ENCODE data around the gene CDH13. TPM values are rescaled to one million over a fixed set of nuclear protein-coding genes. Genes with fewer than 3 reads are reported as not detected.

CDH13 gene
- total and polyA plus RNA-seq, 2 donors (not counting 3 experiments of a cell fraction or from before 2014, with no cell fraction given): 96.6 to 124 TPM

DNA sequence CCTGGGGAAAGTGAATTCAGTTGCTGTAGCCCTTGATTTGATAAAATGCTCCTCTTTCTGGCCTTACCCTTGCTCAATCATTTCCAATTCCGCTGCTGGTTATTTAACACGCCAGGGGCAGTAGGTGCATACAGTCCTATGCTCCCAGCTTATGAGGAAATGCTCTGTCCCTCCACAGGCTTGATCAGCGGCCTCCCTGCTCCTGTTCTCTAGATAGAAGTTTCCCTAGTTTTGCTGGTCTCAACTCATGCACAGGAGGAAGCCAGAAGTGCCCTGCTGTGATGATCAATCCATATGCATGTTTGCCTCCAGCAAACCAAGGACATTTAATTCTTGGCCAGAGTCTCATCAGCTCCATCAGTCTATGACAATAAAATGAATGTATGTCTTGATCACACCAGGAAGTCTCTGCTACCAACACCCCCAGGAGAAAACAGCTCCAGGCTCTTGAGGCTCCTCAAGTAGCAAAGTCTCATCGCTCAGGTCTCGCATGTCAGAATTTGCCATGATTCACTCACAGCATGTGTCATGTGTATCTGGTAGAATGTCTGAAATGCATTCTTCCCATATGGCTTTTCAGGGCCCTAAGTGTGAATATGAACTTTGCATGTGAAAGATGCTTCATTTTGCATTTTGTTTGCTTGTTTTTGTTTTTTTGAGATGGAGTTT lies 208.9 kb downstream of the CDH13 start:
- Histone ChIP-seq H4K20me1 (replicated peaks; ENCODE audit: control insufficient read depth, extremely low read depth, insufficient read depth, low read length) (no peaks in the 10 kb centered on the region), H3K79me2 (ENCODE audit: control insufficient read depth, insufficient read depth, low read length) (no peaks in the 10 kb centered on the region), H2AFZ (ENCODE audit: low read depth, low read length) (no peak overlapping the region), H3K4me2 (ENCODE audit: insufficient read depth, low read length) (no peak overlapping the region), H3K9me3 (replicated peaks; ENCODE audit: control insufficient read depth, insufficient read depth, low read length) (no peaks in the 10 kb centered on the region), H3K36me3 (ENCODE audit: control insufficient read depth in 2 of 2, extremely low read depth in 1 of 2, insufficient read depth in 2 of 2, low read length in 2 of 2) (no peaks in the 10 kb centered on the region), H3K4me3 (replicated peaks in 1 of 3; ENCODE audit: insufficient read depth in 1 of 3, low read depth in 1 of 3, low read length in 3 of 3) (no peak overlapping the region), H3K27ac (ENCODE audit: insufficient read depth, low read depth, low read length) (no peak overlapping the region), H3K9ac (replicated peaks; ENCODE audit: extremely low read depth, insufficient read depth, low read length) (no peak overlapping the region), H3K4me1 (ENCODE audit: control insufficient read depth, extremely low read depth, insufficient read depth, low read length) (no peaks in the 10 kb centered on the region), H3K27me3 (ENCODE audit: control insufficient read depth in 2 of 2, insufficient read depth in 2 of 2, low read length in 2 of 2) (no peaks in the 10 kb centered on the region), H3K9me1 (replicated peaks; ENCODE audit: control insufficient read depth, extremely low read depth, insufficient read depth, low read length) (no peaks in the 10 kb centered on the region)
- TF ChIP-seq EZH2 (IDR thresholded peaks at IDR 0.05; ENCODE audit: borderline replicate concordance, low read depth, low read length, severe bottlenecking) (no peak), FOS (IDR thresholded peaks at IDR 0.05; ENCODE audit: borderline replicate concordance, insufficient read depth, low read length) (no peak), POLR2AphosphoS5 (IDR thresholded peaks at IDR 0.05; ENCODE audit: insufficient read depth, low read depth, low read length) (no peak), GATA2 (IDR thresholded peaks at IDR 0.05; ENCODE audit: insufficient read depth, insufficient read length, low read depth, low read length) (no peak), MYC (IDR thresholded peaks at IDR 0.05; ENCODE audit: low read depth, low read length) (no peak), JUN (IDR thresholded peaks at IDR 0.05; ENCODE audit: borderline replicate concordance, insufficient read depth, insufficient read length, low read depth) (no peak), POLR2A (IDR thresholded peaks at IDR 0.05; ENCODE audit: low read depth, low read length) (no peak)
- TF ChIP-seq, protein P1, sequence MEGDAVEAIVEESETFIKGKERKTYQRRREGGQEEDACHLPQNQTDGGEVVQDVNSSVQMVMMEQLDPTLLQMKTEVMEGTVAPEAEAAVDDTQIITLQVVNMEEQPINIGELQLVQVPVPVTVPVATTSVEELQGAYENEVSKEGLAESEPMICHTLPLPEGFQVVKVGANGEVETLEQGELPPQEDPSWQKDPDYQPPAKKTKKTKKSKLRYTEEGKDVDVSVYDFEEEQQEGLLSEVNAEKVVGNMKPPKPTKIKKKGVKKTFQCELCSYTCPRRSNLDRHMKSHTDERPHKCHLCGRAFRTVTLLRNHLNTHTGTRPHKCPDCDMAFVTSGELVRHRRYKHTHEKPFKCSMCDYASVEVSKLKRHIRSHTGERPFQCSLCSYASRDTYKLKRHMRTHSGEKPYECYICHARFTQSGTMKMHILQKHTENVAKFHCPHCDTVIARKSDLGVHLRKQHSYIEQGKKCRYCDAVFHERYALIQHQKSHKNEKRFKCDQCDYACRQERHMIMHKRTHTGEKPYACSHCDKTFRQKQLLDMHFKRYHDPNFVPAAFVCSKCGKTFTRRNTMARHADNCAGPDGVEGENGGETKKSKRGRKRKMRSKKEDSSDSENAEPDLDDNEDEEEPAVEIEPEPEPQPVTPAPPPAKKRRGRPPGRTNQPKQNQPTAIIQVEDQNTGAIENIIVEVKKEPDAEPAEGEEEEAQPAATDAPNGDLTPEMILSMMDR (IDR thresholded peaks at IDR 0.05; ENCODE audit: extremely low read depth in 1 of 2, insufficient read depth in 1 of 2, low read depth in 1 of 2, low read length in 2 of 2): no peak
- TF ChIP-seq, protein P2, sequence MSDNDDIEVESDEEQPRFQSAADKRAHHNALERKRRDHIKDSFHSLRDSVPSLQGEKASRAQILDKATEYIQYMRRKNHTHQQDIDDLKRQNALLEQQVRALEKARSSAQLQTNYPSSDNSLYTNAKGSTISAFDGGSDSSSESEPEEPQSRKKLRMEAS (IDR thresholded peaks at IDR 0.05; ENCODE audit: insufficient read depth, insufficient read length): no peak
- DNase-seq (ENCODE audit: low read depth, low spot score) (no peak), FAIRE-seq (no peak)
- intact Hi-C loops (cut with micrococcal nuclease): no loop called here
- POLR2A ChIA-PET: no interaction called here
- no TSS peak for BruUV-seq (replicated peaks)
- CTCF ChIA-PET: no interaction called here
- dilution Hi-C loops (cut with MboI; ENCODE audit: extremely low pct_ligation_motif_present, low sequenced_read_pairs): no loop called here

Measured in endothelial cell of umbilical vein (primary cell).